Measurements from ENCODE around the gene OSTN. TPM values are rescaled to one million over a fixed set of nuclear protein-coding genes. Genes with fewer than 3 reads are reported as not detected.
"Not testable (repeated sequence)": the region's sequence is repeated elsewhere in the genome, so short reads cannot be mapped to it uniquely, and the experiment has no call there.

The OSTN gene
- total RNA-seq = not detected

GRCh38 chr3:191198932-191199331, at the start of gene OSTN:
OSTN (plus strand) TSS chr3:191199241; CDS start chr3:191212533, 13,292 bp downstream.
- Mint-ChIP-seq H3K27me3 (no peaks in the 10 kb centered on the region), H3K36me3 (ENCODE audit: low read depth) (no peaks in the 10 kb centered on the region), H3K4me1 (no peaks in the 10 kb centered on the region), H3K27ac (no peak within 1 kb of the TSS), H3K9me3 (no peaks in the 10 kb centered on the region), H3K4me3 (no peak within 1 kb of the TSS)
- ChIA-PET POLR2A (no interaction called here), CTCF (no interaction called here)
- DNase-seq = no peak

GRCh38 chr3:191151653-191152052, 47.4 kb upstream of the OSTN start:
- CTCF ChIA-PET = no interaction called here
- POLR2A ChIA-PET = no interaction called here
- peaks cover 7% of the 10 kb centered on the region for H3K9me3 Mint-ChIP-seq
- H3K27me3 Mint-ChIP-seq = no peaks in the 10 kb centered on the region
- H3K4me1 Mint-ChIP-seq = no peaks in the 10 kb centered on the region
- no peak overlapping the region for H3K4me3 Mint-ChIP-seq
- no peaks in the 10 kb centered on the region for H3K36me3 Mint-ChIP-seq (ENCODE audit: low read depth)
- DNase-seq = no peak
- H3K27ac Mint-ChIP-seq = no peak overlapping the region

- Mint-ChIP-seq H3K4me3 (no peak overlapping the region), H3K27ac (no peak overlapping the region), H3K27me3 (no peaks in the 10 kb centered on the region), H3K36me3 (ENCODE audit: low read depth) (no peaks in the 10 kb centered on the region), H3K4me1 (no peaks in the 10 kb centered on the region), H3K9me3 (peaks cover 7% of the 10 kb centered on the region)
- POLR2A ChIA-PET = no interaction called here
- CTCF ChIA-PET = no interaction called here
- DNase-seq = no peak
Observed at GRCh38 chr3:191154827-191155226, 44.2 kb upstream of the OSTN start.

GRCh38 chr3:191158247-191158646, 40.8 kb upstream of the OSTN start:
- Mint-ChIP-seq H3K4me3 (no peak overlapping the region), H3K36me3 (ENCODE audit: low read depth) (no peaks in the 10 kb centered on the region), H3K4me1 (no peaks in the 10 kb centered on the region), H3K27me3 (no peaks in the 10 kb centered on the region), H3K27ac (no peak overlapping the region), H3K9me3 (peaks cover 7% of the 10 kb centered on the region)
- CTCF ChIA-PET = no interaction called here
- DNase-seq = no peak
- POLR2A ChIA-PET = no interaction called here

- H3K4me1 Mint-ChIP-seq = no peaks in the 10 kb centered on the region
- CTCF ChIA-PET = no interaction called here
- no peaks in the 10 kb centered on the region for H3K36me3 Mint-ChIP-seq (ENCODE audit: low read depth)
Observed at GRCh38 chr3:191158815-191159214, 40.2 kb upstream of the OSTN start.

GRCh38 chr3:191165802-191166201, 33.2 kb upstream of the OSTN start:
- Mint-ChIP-seq H3K27me3 (no peaks in the 10 kb centered on the region), H3K4me3 (no peak overlapping the region), H3K4me1 (no peaks in the 10 kb centered on the region), H3K9me3 (no peaks in the 10 kb centered on the region), H3K27ac (no peak overlapping the region), H3K36me3 (ENCODE audit: low read depth) (no peaks in the 10 kb centered on the region)
- no peak for DNase-seq
- ChIA-PET CTCF (no interaction called here), POLR2A (no interaction called here)

More at GRCh38 chr3:191158815-191159214, 40.2 kb upstream of the OSTN start:
- H3K27ac Mint-ChIP-seq = no peak overlapping the region
- DNase-seq = no peak
- H3K9me3 Mint-ChIP-seq = peaks cover 7% of the 10 kb centered on the region
- POLR2A ChIA-PET = no interaction called here
- no peaks in the 10 kb centered on the region for H3K27me3 Mint-ChIP-seq
- H3K4me3 Mint-ChIP-seq = no peak overlapping the region

GRCh38 chr3:191166368-191166767, 32.7 kb upstream of the OSTN start:
- no peaks in the 10 kb centered on the region for H3K9me3 Mint-ChIP-seq
- POLR2A ChIA-PET = no interaction called here

GRCh38 chr3:191169566-191169965, 29.5 kb upstream of the OSTN start:
- Mint-ChIP-seq H3K27me3 (no peaks in the 10 kb centered on the region), H3K27ac (no peak overlapping the region), H3K4me1 (no peaks in the 10 kb centered on the region), H3K4me3 (no peak overlapping the region), H3K9me3 (no peaks in the 10 kb centered on the region), H3K36me3 (ENCODE audit: low read depth) (no peaks in the 10 kb centered on the region)
- CTCF ChIA-PET = no interaction called here
- no peak for DNase-seq
- POLR2A ChIA-PET = no interaction called here

More at GRCh38 chr3:191166368-191166767, 32.7 kb upstream of the OSTN start:
- DNase-seq = no peak
- CTCF ChIA-PET = no interaction called here
- H3K4me1 Mint-ChIP-seq = no peaks in the 10 kb centered on the region
- no peak overlapping the region for H3K27ac Mint-ChIP-seq
- H3K27me3 Mint-ChIP-seq = no peaks in the 10 kb centered on the region
- H3K36me3 Mint-ChIP-seq (ENCODE audit: low read depth) = no peaks in the 10 kb centered on the region
- H3K4me3 Mint-ChIP-seq = no peak overlapping the region

- CTCF ChIA-PET = no interaction called here
- Mint-ChIP-seq H3K4me1 (no peaks in the 10 kb centered on the region), H3K36me3 (ENCODE audit: low read depth) (no peaks in the 10 kb centered on the region), H3K27ac (no peak overlapping the region), H3K4me3 (no peak overlapping the region), H3K27me3 (no peaks in the 10 kb centered on the region), H3K9me3 (no peaks in the 10 kb centered on the region)
- no peak for DNase-seq
- POLR2A ChIA-PET = no interaction called here
Observed at GRCh38 chr3:191170097-191170496, 28.9 kb upstream of the OSTN start.

GRCh38 chr3:191175102-191175501, 23.9 kb upstream of the OSTN start:
- Mint-ChIP-seq H3K27ac (no peak overlapping the region), H3K9me3 (no peaks in the 10 kb centered on the region), H3K4me1 (no peaks in the 10 kb centered on the region), H3K36me3 (ENCODE audit: low read depth) (no peaks in the 10 kb centered on the region), H3K27me3 (no peaks in the 10 kb centered on the region), H3K4me3 (no peak overlapping the region)
- POLR2A ChIA-PET = no interaction called here
- DNase-seq = no peak
- CTCF ChIA-PET = no interaction called here

- no peaks in the 10 kb centered on the region for H3K36me3 Mint-ChIP-seq (ENCODE audit: low read depth)
Observed at GRCh38 chr3:191176038-191176785, 22.8 kb upstream of the OSTN start.

GRCh38 chr3:191185382-191185781, 13.7 kb upstream of the OSTN start:
- not testable (repeated sequence) for H3K36me3 Mint-ChIP-seq (ENCODE audit: low read depth); H3K4me1 Mint-ChIP-seq

More at GRCh38 chr3:191176038-191176785, 22.8 kb upstream of the OSTN start:
- no peaks in the 10 kb centered on the region for H3K27me3 Mint-ChIP-seq
- DNase-seq = no peak
- no peak overlapping the region for H3K27ac Mint-ChIP-seq
- H3K4me3 Mint-ChIP-seq = no peak overlapping the region
- H3K9me3 Mint-ChIP-seq = no peaks in the 10 kb centered on the region
- no peaks in the 10 kb centered on the region for H3K4me1 Mint-ChIP-seq
- CTCF ChIA-PET = no interaction called here
- POLR2A ChIA-PET = no interaction called here

GRCh38 chr3:191188246-191188645, 10.8 kb upstream of the OSTN start:
- H3K27ac Mint-ChIP-seq; H3K9me3 Mint-ChIP-seq; H3K4me1 Mint-ChIP-seq; H3K36me3 Mint-ChIP-seq (ENCODE audit: low read depth); POLR2A ChIA-PET; DNase-seq; CTCF ChIA-PET; H3K27me3 Mint-ChIP-seq; H3K4me3 Mint-ChIP-seq: not testable (repeated sequence)

More at GRCh38 chr3:191185382-191185781, 13.7 kb upstream of the OSTN start:
- H3K27ac Mint-ChIP-seq, H3K9me3 Mint-ChIP-seq, H3K27me3 Mint-ChIP-seq, H3K4me3 Mint-ChIP-seq, POLR2A ChIA-PET, DNase-seq, CTCF ChIA-PET: not testable (repeated sequence)

- DNase-seq; H3K27me3 Mint-ChIP-seq; H3K4me3 Mint-ChIP-seq; CTCF ChIA-PET; H3K27ac Mint-ChIP-seq; POLR2A ChIA-PET; H3K9me3 Mint-ChIP-seq; H3K36me3 Mint-ChIP-seq (ENCODE audit: low read depth); H3K4me1 Mint-ChIP-seq: not testable (repeated sequence)
Observed at GRCh38 chr3:191192270-191192669, 6.8 kb upstream of the OSTN start.

Measured in activated CD4-positive, alpha-beta T cell treated with anti-CD3 and anti-CD28 coated beads, Interleukin-2, amount 10 ng/mL, durations not matched to agents 7 days and 5 days (primary cell).